Inferior parietal cortex (tissue), 1 donor: ENCODE data around the gene KCNH2.
"Not testable (repeated sequence)": the region's sequence is repeated elsewhere in the genome, so short reads cannot be mapped to it uniquely, and the experiment has no call there.

ENCODE experiments used
- DNase-seq: peaks from one replicate; pipeline ENCODE4 v3.0.0-alpha.2; 2016; ENCODE audit errors: extremely low spot score

The KCNH2 gene

DNA sequence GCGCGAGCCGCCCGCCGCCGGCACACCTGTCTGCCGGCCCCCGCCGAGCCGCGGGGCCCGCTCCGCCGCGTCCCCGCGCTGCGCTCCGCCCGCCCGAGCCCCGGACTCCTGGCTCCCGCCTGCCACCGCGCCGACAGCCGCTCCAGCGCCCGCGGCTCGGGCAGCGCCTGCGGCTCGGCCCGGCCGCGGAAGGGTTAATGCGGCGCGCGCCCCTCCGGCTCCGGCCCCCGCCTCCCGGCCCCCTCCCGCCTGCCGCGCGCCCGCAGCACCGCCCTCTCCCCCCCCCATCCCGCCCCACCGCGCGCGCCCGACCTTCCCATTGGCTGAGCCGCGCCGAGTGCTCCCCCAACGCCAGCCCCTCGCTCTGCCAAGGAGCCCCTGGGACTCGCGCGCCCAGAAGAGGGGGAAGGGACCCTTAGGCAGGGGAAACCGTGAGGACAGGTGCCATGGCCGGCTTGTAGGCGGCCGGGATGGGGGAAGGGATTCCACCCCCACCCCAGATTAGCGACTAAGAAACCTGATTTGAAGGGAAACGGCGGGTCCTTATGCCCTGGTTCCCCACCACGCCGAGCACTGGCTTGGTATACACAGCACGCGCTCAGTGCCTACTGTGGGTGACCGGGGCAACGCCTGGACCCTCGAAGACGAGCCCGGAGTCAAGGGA lies at the start of gene KCNH2:
Gene KCNH2, minus strand, starts transcription at position 196 of the 664 bp plus-strand sequence. CDS start 408 bp downstream, outside the sequence.
- no peak for DNase-seq

DNA sequence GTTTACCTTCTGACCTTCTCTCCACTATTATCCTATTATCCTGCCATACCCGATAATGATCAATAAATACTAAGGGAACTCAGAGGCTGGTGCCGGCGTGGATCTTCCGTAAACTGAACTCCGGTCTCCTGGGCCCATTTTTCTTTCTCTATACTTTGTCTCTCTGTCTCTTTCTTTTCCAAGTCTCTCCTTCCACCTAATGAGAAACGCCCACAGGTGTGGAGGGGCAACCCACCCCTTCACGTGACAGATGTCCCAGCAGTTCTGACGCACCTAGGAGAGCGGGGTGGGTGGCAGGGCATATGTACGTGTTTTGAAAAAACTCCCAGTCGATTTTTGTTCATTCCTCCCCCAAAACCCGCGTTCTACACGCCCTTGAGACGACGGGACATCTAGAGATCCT lies 49.6 kb upstream of the KCNH2 start:
- DNase-seq, result not testable (repeated sequence)

DNA sequence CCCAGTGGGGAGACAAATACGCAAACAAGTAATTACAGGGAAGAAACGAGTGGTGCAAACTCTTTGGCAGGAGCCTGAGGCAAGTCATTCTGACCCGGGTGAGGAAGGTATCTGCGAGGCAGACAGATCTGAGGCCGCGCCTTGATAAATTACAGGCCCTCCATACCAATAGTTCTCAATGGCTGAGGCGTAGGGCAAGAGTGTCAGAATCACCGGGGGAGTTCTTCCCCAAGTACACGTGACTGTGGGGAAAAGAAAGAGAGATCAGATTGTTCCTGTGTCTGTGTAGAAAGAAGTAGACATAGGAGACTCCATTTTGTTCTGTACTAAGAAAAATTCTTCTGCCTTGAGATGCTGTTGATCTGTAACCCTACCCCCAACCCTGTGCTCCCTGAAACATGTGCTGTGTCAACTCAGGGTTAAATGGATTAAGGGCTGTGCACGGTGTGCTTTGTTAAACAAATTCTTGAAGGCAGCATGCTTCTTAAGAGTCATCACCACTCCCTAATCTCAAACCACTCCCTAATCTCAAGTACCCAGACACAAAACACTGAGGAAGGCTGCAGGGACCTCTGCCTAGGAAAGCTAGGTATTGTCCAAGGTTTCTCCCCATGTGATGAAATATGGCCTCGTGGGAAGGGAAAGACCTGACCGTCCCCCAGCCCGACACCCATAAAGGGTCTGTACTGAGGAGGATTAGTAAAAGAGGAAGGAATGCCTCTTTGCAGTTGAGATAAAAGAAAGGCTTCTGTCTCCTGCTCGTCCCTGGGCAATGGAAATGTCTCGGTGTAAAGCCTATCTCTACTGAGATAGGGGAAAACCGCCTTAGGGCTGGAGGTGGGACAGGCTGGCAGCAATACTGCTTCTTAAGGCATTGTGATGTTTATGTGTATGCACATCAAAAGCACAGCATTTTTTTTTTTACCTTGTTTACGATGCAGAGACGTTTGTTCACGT lies 48.9 kb upstream of the KCNH2 start:
- not testable (repeated sequence) for DNase-seq

DNA sequence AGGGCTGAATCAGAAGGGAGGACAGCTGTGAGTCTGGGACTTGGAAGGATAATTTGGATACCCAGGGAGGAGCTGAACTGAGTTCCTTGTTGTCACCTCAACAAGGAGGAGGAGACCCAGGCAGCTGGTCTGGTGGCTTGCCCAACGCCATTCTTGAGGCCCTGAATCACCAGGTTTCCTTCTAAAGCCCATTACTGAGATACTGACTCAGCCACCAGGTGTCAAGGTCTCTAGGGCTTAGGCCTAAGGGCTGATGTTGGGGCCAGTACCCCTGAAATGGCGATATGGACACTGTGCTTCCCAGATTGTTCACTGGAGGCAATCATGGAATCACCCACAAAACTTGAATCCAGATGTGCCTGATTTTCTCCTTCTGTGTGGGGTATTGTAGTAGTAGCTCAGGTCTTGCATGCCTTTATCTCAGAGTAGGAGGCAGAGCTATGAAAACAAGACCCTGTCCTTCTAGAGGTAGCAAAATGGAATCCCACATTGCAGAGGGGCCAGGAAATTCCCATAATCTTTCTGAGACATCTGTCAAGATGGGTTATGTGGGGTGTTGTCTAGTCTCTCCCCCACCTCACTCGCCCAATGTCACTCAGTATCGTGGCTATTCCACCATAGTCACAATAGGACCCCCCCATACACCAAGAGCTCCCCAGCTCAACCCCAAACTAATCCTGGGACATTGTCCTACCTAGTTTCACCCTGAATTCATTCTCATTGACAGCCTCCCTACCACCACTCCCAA lies 48.0 kb upstream of the KCNH2 start:
- no peak for DNase-seq

DNA sequence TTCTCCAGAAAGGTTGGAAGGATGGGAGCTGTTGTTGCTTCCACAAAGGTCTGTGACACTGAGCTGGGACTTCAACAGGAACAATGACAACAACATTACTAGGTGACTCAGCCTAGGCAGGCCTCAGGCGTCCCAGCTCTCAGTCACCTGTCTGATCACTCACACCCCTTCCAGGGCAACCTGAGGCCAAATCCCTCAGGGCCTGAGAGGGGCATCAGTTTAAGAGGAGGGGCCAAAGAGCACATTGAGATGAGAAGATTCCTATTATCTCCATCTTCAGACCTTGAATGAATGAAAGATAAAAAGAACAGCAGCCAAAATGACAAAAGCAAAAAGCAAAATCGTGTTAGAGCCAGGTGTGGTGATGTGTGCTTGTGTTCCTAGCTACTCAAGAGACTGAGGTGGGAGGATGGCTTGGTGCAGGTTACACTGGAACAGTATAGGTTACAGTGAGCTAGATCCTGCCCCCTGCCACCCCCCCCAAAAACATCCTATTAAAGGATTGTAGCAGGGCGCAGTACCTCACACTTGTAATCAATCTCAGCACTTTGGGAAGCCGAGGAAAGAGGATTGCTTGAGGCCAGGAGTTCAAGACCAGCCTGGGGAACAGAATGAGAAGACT lies 46.4 kb upstream of the KCNH2 start, which contains the start of gene ATG9B:
Gene ATG9B, minus strand, starts transcription at position 60 of the 622 bp plus-strand sequence. CDS start 71 bp downstream, outside the sequence.
- no peak for DNase-seq

DNA sequence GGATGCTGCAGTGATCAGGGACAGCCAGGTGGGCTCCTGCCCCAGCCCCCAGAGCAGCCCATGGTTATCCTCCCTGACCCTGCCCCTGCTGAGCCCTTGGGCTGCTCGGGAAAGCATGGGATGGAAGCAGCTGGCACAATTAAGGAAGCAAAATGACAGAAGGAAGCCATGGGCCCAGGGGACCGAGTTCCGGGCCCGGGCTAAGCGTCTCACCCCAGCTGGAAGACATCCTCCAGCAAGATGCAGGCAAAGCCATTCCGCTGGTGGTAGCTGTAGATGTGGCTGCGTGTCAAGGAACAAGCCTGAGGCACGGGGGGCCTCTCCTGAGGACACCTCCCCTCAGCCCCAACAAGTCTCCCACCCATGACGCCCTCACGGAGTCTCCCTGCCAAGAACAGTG lies 45.1 kb upstream of the KCNH2 start:
- DNase-seq, result no peak

- DNase-seq, result no peak
These were observed 42.1 kb upstream of the KCNH2 start for GRCh38 chr7:151020231-151020630.

GRCh38 chr7:151019130-151019447 lies 41.0 kb upstream of the KCNH2 start:
- DNase-seq, result no peak

DNA sequence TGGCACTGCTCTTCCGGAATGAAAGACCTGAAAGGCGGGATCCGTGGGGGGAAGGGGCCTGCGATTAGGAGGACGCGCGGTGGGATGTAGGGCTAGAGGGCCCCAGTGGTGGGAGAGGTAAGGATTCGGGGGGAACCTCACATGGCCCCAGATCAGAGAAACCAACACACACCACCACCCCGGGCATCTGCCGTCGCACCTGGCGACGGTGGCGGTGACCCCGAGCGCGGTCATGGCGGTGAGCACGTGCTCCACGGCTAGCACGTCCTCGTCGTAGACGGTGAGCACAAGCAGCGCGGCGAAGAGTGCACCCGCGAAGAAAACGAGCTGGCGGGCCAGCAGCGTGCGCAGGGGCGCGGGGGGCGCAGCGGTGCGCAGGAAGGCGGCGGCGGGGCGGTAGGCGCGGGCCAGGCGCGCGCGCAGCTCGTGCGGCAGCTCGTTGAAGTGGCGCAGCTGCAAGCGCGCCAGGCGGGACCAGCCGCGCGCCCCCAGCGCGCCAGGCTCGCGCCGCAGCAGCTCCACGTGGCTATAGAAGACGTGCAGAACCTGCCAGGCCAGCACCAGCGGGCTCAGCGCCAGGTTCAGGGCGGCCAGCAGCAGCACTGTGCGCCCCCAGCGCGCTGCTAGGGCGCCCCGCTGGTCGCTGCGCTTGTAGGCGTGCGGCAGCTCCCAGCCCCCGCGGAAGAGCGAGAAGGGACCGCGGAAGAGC lies 40.5 kb upstream of the KCNH2 start:
- DNase-seq, result no peak

DNA sequence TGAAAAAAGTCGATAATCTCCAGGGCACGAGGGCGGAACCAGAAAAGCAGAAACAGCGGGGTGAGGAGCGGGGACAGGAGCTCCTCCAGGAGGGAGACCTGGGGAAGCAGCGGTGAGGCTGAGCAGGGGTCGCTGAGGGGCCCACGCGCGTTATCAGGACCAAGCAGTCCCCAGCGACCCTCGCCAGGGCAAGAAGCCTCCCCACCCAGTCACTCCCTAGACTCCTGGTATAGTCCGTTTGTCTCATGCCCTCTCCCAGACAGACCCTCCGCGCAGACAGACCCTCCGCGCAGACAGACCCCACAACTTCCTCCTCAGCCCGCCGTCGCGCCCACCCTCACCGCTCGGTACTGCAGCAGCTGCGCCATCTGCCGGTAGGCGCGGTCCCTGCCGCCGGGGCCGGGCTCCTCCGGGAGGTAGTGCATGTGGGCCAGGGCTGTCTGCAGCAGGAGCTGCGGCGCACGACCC lies 39.9 kb upstream of the KCNH2 start:
- DNase-seq, result no peak

DNA sequence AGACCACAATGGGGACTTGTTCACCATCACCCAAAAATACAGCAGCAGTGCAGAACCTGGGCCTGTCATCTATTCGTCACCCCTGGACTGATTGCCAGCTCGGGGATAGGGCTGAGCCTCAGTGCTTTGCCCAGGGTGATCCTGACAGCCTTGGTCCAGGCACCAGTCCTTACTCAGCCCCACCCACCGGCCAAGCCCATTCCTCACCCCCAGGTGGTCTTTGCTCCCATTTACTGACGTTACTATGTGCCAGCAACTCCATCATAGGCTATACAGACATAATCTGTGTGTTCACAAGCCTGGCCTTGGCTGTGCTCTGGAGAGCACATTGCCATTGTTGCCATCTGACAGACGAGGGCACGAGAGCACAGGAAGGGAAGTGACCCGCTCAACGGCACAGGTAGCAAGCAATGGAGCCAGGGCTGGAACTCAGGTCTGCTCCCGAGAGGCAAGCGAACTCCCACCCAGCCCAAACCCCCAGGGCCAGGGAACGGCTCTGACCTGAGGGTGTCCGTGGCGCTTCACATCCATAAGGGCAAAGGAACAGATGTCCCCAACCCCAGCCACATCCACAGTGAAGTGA lies 39.3 kb upstream of the KCNH2 start:
- no peak for DNase-seq

- DNase-seq, result no peak
These were observed 38.8 kb upstream of the KCNH2 start for GRCh38 chr7:151016942-151017341.

DNA sequence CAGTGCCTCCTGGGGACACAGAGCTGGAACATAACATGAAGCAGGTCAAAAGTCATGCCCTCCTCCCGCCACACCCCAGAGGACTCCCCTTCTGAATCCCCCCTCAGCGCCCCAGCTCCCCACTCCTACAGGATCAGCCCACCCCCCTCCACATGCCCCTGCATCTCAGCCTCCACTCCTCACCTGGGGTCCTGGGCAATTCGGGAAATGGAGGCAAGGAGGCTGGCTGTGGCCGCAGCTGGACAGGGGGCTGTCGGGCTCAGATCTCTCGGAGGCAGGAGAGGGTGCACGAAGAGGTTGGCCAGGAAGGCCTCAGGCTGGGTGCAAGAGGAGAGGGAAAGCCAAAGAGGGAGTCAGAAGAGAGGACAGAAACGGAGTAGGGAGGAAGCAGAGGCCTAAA lies 38.4 kb upstream of the KCNH2 start:
- DNase-seq, result no peak

DNA sequence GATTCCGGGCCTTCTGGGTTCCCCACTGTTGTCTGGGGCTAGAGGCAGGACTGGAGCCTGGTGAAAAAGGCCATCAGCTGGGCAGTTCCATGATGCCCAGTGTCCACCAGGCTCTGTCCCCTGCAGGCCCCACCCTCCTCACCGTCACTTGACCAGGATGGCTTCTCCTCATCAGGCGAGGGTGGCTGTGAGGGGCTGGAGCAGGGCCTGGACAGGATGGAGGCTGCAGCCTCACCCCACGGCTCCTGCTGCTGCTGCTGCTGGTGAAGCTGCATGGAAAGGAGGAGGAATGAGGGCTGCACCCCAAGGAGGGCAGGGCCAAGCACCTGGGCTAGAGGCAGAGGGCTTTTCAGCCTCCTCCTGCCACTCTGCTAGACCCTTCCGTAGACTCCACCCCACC lies 37.8 kb upstream of the KCNH2 start:
- no peak for DNase-seq

GRCh38 chr7:151014950-151015349 lies 36.8 kb upstream of the KCNH2 start:
- no peak for DNase-seq

DNA sequence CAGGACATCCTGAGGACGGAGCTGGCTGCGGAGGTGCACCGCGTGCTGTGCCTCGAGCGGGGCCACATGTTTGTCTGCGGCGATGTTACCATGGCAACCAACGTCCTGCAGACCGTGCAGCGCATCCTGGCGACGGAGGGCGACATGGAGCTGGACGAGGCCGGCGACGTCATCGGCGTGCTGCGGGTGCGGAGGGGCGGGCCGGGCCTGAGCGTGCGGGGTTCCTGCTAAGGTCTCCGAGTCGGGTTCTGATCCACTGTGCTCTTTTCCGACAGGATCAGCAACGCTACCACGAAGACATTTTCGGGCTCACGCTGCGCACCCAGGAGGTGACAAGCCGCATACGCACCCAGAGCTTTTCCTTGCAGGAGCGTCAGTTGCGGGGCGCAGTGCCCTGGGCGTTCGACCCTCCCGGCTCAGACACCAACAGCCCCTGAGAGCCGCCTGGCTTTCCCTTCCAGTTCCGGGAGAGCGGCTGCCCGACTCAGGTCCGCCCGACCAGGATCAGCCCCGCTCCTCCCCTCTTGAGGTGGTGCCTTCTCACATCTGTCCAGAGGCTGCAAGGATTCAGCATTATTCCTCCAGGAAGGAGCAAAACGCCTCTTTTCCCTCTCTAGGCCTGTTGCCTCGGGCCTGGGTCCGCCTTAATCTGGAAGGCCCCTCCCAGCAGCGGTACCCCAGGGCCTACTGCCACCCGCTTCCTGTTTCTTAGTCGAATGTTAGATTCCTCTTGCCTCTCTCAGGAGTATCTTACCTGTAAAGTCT lies 35.8 kb upstream of the KCNH2 start:
- no peak for DNase-seq

- DNase-seq, result no peak
These were observed 35.2 kb upstream of the KCNH2 start for GRCh38 chr7:151013356-151013732.

DNA sequence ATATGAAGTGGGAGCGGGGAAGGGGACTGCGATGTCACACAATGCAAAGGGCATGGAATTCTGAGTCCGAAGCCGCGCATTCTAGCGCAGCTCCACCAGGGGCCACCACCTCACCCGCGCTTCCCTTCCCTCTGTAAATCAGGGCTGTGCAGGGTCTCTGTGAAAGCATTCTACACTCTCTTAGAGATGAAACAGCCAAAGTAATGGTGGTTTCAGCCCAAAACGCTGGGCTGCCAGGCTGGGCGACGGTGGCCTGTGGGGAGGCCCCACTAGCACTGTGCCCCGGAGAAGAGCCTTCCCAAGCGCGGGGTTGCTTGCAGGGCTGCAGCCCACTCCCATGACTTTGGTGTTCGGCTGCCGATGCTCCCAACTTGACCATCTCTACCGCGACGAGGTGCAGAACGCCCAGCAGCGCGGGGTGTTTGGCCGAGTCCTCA lies 34.8 kb upstream of the KCNH2 start:
- DNase-seq, result no peak

DNA sequence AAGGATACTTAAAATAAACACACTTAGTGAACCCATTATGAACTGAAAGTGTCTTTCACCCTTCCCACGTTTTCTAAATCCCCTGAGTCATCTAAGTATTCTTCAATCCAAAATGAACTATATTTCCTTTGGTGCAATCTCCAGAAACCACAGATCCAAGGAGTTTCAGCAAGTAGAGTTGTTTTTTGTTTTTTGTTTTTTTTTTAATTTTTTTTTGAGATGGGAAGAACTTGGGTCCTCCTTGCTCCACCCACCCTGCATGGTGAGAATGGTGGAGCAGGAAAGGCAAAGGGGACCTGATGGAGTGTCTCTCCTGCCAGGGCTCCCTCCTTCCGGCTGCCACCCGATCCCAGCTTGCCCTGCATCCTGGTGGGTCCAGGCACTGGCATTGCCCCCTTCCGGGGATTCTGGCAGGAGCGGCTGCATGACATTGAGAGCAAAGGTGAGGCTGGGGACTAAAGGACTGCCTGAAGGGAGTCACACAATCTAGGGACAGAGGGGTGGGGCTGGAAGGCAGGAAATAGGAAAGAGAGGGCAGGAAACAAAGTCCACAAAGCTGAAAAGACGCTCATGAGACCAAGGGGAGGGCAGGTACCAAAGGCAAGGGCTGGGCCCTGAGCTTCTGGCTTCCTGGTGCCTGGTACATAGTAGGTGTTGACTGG lies 34.0 kb upstream of the KCNH2 start:
- no peak for DNase-seq
